OCI-LY1 (cell line): ENCODE measurements around the gene NDRG4.

Experiments
- CTCF ChIP-seq: fragments of 200-600 bp; sonication (generic), shearing (Covaris generic); IDR thresholded peaks from 2 replicates; pipeline ENCODE4 v1.5.1; 2017; ENCODE audit warnings: mild to moderate bottlenecking, antibody characterized with exemption, low read length, moderate library complexity, mixed read lengths
- EZH2 ChIP-seq: fragments of 200-600 bp; sonication (generic), shearing (Covaris generic); IDR thresholded peaks from 2 replicates; pipeline ENCODE4 v1.8.0; 2017; ENCODE audit warnings: borderline replicate concordance, mixed run types, mild to moderate bottlenecking, antibody characterized with exemption, low read length, moderate library complexity, mixed read lengths

- no peak for TF ChIP-seq CTCF
- TF ChIP-seq EZH2: no peak
Measured at GRCh38 chr16:58543685-58544084, 43.7 kb downstream of the NDRG4 start.
